Measurements from ENCODE around the gene ERVMER34-1.

ERVMER34-1 gene

GRCh38 chr4:52704661-52705060 lies 46.6 kb downstream of the ERVMER34-1 start:
- H3K4me1 ChIP-seq (ENCODE audit: low read length): peaks cover 37% of the 10 kb centered on the region
- H4K20me1 ChIP-seq (ENCODE audit: insufficient read depth, low read length): no peaks in the 10 kb centered on the region
- H3K79me2 ChIP-seq (ENCODE audit: low read length): no peaks in the 10 kb centered on the region
- no peak overlapping the region for H3K9ac ChIP-seq (ENCODE audit: low read length)
- no peaks in the 10 kb centered on the region for H3K9me3 ChIP-seq (ENCODE audit: insufficient read depth, low read length)
- H3K27me3 ChIP-seq (ENCODE audit: low read depth, low read length): no peaks in the 10 kb centered on the region
- H3K36me3 ChIP-seq (replicated peaks; ENCODE audit: low read depth, low read length): no peaks in the 10 kb centered on the region
- no peak overlapping the region for H3K27ac ChIP-seq (ENCODE audit: low read length)
- no peak overlapping the region for H3K4me2 ChIP-seq (ENCODE audit: low read length)
- TF ChIP-seq CTCF (IDR thresholded peaks at IDR 0.05; ENCODE audit: low read depth, low read length): no peak
- TF ChIP-seq EZH2phosphoT487 (IDR thresholded peaks at IDR 0.05; ENCODE audit: low read depth): no peak
- no peak overlapping the region for H3K4me3 ChIP-seq (ENCODE audit: low read length)
- H2AFZ ChIP-seq (ENCODE audit: low read depth, low read length): no peak overlapping the region

GRCh38 chr4:52704133-52704532 lies 47.1 kb downstream of the ERVMER34-1 start:
- Histone ChIP-seq H3K27me3 (ENCODE audit: low read depth, low read length) (no peaks in the 10 kb centered on the region), H3K27ac (ENCODE audit: low read length) (no peak overlapping the region), H2AFZ (ENCODE audit: low read depth, low read length) (no peak overlapping the region), H3K36me3 (replicated peaks; ENCODE audit: low read depth, low read length) (no peaks in the 10 kb centered on the region), H4K20me1 (ENCODE audit: insufficient read depth, low read length) (no peaks in the 10 kb centered on the region), H3K4me1 (ENCODE audit: low read length) (peaks cover 32% of the 10 kb centered on the region), H3K9ac (ENCODE audit: low read length) (no peak overlapping the region), H3K4me2 (ENCODE audit: low read length) (no peak overlapping the region), H3K4me3 (ENCODE audit: low read length) (no peak overlapping the region), H3K79me2 (ENCODE audit: low read length) (no peaks in the 10 kb centered on the region), H3K9me3 (ENCODE audit: insufficient read depth, low read length) (no peaks in the 10 kb centered on the region)
- TF ChIP-seq EZH2phosphoT487 (IDR thresholded peaks at IDR 0.05; ENCODE audit: low read depth) (no peak), CTCF (IDR thresholded peaks at IDR 0.05; ENCODE audit: low read depth, low read length) (no peak)

- H3K4me3 ChIP-seq (ENCODE audit: low read length): no peak overlapping the region
- H4K20me1 ChIP-seq (ENCODE audit: insufficient read depth, low read length): no peaks in the 10 kb centered on the region
- no peaks in the 10 kb centered on the region for H3K79me2 ChIP-seq (ENCODE audit: low read length)
- H3K9ac ChIP-seq (ENCODE audit: low read length): no peak overlapping the region
- no peak overlapping the region for H2AFZ ChIP-seq (ENCODE audit: low read depth, low read length)
- H3K27ac ChIP-seq (ENCODE audit: low read length): peak overlapping the region; percentile 52
- no peaks in the 10 kb centered on the region for H3K27me3 ChIP-seq (ENCODE audit: low read depth, low read length)
- H3K4me1 ChIP-seq (ENCODE audit: low read length): peaks cover 23% of the 10 kb centered on the region
- TF ChIP-seq EZH2phosphoT487 (IDR thresholded peaks at IDR 0.05; ENCODE audit: low read depth): no peak
- no peak for TF ChIP-seq CTCF (IDR thresholded peaks at IDR 0.05; ENCODE audit: low read depth, low read length)
- peak overlapping the region; percentile 21 for H3K4me2 ChIP-seq (ENCODE audit: low read length)
- no peaks in the 10 kb centered on the region for H3K36me3 ChIP-seq (replicated peaks; ENCODE audit: low read depth, low read length)
- no peaks in the 10 kb centered on the region for H3K9me3 ChIP-seq (ENCODE audit: insufficient read depth, low read length)
Observed at GRCh38 chr4:52701207-52701606, 50.0 kb downstream of the ERVMER34-1 start.

- no peaks in the 10 kb centered on the region for H3K79me2 ChIP-seq (ENCODE audit: low read length)
- TF ChIP-seq EZH2phosphoT487 (IDR thresholded peaks at IDR 0.05; ENCODE audit: low read depth): no peak
- TF ChIP-seq CTCF (IDR thresholded peaks at IDR 0.05; ENCODE audit: low read depth, low read length): no peak
- H3K36me3 ChIP-seq (replicated peaks; ENCODE audit: low read depth, low read length): no peaks in the 10 kb centered on the region
- H3K9ac ChIP-seq (ENCODE audit: low read length): no peak overlapping the region
- H3K4me2 ChIP-seq (ENCODE audit: low read length): no peak overlapping the region
- no peak overlapping the region for H3K4me3 ChIP-seq (ENCODE audit: low read length)
- no peaks in the 10 kb centered on the region for H3K27me3 ChIP-seq (ENCODE audit: low read depth, low read length)
- 0 out of 2 replicates have a peak, but pooled peaks cover 11% of the 10 kb centered on the region for H3K9me3 ChIP-seq (ENCODE audit: insufficient read depth, low read length)
- H2AFZ ChIP-seq (ENCODE audit: low read depth, low read length): no peak overlapping the region
- no peak overlapping the region for H3K27ac ChIP-seq (ENCODE audit: low read length)
- H3K4me1 ChIP-seq (ENCODE audit: low read length): no peaks in the 10 kb centered on the region
- no peaks in the 10 kb centered on the region for H4K20me1 ChIP-seq (ENCODE audit: insufficient read depth, low read length)
Observed at GRCh38 chr4:52694936-52695335, 56.3 kb downstream of the ERVMER34-1 start.
